ENCODE data around the gene PPM1H.

The PPM1H gene

GRCh38 chr12:62832027-62832426 is 102.9 kb downstream of the PPM1H start:
- H3K4me3 ChIP-seq (replicated peaks; ENCODE audit: low read depth, low read length) = no peak overlapping the region
- no peaks in the 10 kb centered on the region for H3K36me3 ChIP-seq (ENCODE audit: control insufficient read depth, insufficient read depth, low read length)
- DNase-seq (ENCODE audit: extremely low read depth, insufficient read length) = no peak
- H3K27me3 ChIP-seq (replicated peaks; ENCODE audit: control insufficient read depth, insufficient read depth, low read length) = no peaks in the 10 kb centered on the region; the same call in 1 of the 2 replicates
- TF ChIP-seq, protein P1, sequence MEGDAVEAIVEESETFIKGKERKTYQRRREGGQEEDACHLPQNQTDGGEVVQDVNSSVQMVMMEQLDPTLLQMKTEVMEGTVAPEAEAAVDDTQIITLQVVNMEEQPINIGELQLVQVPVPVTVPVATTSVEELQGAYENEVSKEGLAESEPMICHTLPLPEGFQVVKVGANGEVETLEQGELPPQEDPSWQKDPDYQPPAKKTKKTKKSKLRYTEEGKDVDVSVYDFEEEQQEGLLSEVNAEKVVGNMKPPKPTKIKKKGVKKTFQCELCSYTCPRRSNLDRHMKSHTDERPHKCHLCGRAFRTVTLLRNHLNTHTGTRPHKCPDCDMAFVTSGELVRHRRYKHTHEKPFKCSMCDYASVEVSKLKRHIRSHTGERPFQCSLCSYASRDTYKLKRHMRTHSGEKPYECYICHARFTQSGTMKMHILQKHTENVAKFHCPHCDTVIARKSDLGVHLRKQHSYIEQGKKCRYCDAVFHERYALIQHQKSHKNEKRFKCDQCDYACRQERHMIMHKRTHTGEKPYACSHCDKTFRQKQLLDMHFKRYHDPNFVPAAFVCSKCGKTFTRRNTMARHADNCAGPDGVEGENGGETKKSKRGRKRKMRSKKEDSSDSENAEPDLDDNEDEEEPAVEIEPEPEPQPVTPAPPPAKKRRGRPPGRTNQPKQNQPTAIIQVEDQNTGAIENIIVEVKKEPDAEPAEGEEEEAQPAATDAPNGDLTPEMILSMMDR (IDR thresholded peaks at IDR 0.05; ENCODE audit: insufficient read depth, low read length, poor library complexity, severe bottlenecking) = no peak

DNA sequence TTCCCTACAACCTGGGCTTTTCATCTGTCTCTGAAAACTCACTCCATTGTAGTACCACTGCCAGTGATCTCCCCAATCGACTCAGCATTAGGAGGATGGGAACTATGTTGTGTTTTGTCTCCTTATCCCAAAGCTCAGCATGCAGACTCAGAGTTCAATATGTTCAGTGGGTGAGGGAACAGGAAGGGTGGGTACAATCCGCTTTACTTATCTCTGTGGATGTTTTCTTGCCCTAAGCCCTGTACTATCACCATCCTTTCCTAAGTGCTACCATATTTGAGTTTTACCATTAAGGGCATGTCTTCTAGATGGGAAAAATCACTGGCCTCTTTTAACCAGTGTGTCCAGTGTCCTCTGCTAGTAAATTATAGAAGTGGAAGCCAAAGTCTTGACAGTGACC is 107.1 kb downstream of the PPM1H start:
- Histone ChIP-seq H3K36me3 (ENCODE audit: control insufficient read depth, insufficient read depth, low read length) (no peaks in the 10 kb centered on the region), H3K27me3 (replicated peaks; ENCODE audit: control insufficient read depth, insufficient read depth, low read length) (no peaks in the 10 kb centered on the region; the same call in 1 of the 2 replicates), H3K4me3 (replicated peaks; ENCODE audit: low read depth, low read length) (no peak overlapping the region)
- DNase-seq (ENCODE audit: extremely low read depth, insufficient read length) = no peak
- TF ChIP-seq, protein P1 (IDR thresholded peaks at IDR 0.05; ENCODE audit: insufficient read depth, low read length, poor library complexity, severe bottlenecking) = no peak

DNA sequence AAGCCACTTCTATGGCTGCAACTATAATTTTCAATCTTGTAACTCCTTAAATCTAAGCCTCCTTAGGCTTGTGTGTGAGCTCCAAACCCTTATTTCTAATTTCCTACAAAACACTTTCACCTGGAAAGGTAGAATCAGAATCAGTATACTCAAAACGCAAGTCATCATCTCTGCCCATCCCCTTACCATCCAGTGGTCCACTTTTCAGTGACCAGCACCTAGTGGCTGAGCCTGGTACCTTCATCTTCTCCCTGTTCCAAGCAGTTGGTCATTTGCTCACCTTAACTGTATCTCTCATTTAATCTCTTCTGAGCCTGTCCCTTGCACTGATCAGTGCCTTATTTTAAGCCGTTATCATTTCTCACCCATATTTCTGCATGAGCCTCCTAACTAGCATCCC is 107.9 kb downstream of the PPM1H start:
- no peak for DNase-seq (ENCODE audit: extremely low read depth, insufficient read length)
- Histone ChIP-seq H3K27me3 (replicated peaks; ENCODE audit: control insufficient read depth, insufficient read depth, low read length) (no peaks in the 10 kb centered on the region; the same call in 1 of the 2 replicates), H3K36me3 (ENCODE audit: control insufficient read depth, insufficient read depth, low read length) (no peaks in the 10 kb centered on the region), H3K4me3 (replicated peaks; ENCODE audit: low read depth, low read length) (no peak overlapping the region)
- TF ChIP-seq, protein P1 (IDR thresholded peaks at IDR 0.05; ENCODE audit: insufficient read depth, low read length, poor library complexity, severe bottlenecking) = peak; percentile 11

GRCh38 chr12:62817556-62818271 is 117.2 kb downstream of the PPM1H start:
- Histone ChIP-seq H3K27me3 (replicated peaks; ENCODE audit: control insufficient read depth, insufficient read depth, low read length) (no peaks in the 10 kb centered on the region), H3K4me3 (replicated peaks; ENCODE audit: low read depth, low read length) (no peak overlapping the region), H3K36me3 (ENCODE audit: control insufficient read depth, insufficient read depth, low read length) (no peaks in the 10 kb centered on the region)
- TF ChIP-seq, protein P1 (IDR thresholded peaks at IDR 0.05; ENCODE audit: insufficient read depth, low read length, poor library complexity, severe bottlenecking) = no peak
- no peak for DNase-seq (ENCODE audit: extremely low read depth, insufficient read length)

DNA sequence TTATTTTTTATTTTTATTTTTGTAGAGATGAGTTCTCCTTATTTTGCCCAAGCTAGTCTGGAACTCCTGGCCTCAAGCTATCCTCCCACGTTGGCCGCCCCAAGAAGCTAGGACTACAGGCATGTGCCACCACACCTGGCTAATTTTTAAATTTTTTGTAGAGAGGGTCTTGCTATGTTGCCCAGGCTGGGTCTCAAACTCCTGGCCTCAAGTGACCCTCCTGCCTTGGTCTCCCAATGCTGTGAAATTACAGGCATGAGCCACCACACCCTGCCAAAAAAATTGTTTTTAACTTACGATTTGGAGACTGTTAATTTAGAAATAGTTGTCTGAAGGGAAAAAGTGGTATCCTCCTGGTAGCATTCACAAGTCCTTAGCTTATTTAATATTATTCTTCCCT is 120.7 kb downstream of the PPM1H start:
- H3K36me3 ChIP-seq (ENCODE audit: control insufficient read depth, insufficient read depth, low read length) = no peaks in the 10 kb centered on the region
- H3K4me3 ChIP-seq (replicated peaks; ENCODE audit: low read depth, low read length) = no peak overlapping the region
- H3K27me3 ChIP-seq (replicated peaks; ENCODE audit: control insufficient read depth, insufficient read depth, low read length) = no peaks in the 10 kb centered on the region
- DNase-seq (ENCODE audit: extremely low read depth, insufficient read length) = no peak
- TF ChIP-seq, protein P1 (IDR thresholded peaks at IDR 0.05; ENCODE audit: insufficient read depth, low read length, poor library complexity, severe bottlenecking) = no peak

All from GM06990 (cell line).